Measurements from ENCODE around the gene FOXN3. TPM values are rescaled to one million over a fixed set of nuclear protein-coding genes. Genes with fewer than 3 reads are reported as not detected.

Gene FOXN3
- total RNA-seq, 1 donor from 2014 or later = 15.0 TPM

GRCh38 chr14:89409961-89410360 is 7.1 kb downstream of the FOXN3 start:
- DNase-seq (ENCODE audit: low read depth in 2 of 2) = no peak

DNA sequence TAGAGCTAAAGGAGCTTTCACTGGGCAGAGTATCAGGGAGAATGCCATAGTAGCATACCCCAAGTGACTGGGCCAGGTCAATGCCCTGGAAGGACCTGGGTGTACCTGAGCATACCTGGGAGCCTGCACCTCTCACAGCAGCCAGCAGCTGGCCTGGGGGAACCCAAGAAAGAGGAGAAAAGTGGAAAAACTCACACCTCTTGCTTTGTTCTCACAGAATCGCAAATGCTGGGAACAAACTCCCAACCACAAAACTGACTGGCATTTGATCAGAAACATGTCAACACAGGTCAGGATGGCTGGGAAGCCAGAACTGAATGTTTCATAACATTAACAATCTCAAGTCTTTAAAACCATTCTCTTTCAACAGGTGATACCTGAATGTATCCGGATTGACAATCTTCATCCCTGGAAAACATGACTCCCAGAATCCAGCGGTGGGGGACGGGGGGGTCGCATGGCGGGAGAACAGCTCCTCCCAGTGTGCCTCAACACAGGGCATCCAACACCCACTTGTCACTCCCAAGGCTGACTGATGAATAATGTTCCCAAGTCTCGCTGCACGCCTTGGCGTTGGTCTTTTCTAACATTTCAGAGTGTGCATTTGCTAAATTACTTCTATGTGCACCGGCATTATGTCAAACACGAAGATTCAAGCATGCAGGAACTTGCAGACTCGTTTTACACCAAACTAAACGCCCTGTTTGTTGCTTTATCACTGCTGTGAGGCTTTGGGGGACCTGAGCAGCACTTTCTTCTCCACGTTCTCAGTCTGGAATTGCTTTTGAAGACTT is 7.9 kb downstream of the FOXN3 start:
- no peak for DNase-seq (ENCODE audit: low read depth in 2 of 2)

DNA sequence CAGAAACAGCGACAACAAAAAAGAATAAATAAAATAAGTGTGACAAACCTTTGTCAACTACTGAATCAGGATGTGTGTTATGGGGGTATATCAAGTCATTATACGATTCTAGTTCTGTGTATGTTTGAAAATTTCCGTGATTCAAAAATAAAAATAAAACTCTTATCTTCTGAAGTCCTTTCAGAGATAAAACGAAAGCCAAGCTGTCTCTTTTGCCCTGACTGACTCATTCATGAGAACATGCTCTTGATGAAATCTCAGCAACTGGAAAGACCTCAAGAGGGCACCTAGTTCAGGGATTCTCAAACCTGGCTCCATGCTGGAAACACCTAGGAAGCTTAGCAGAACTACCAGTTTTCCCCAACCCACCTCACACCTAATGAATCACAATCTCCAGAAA is 9.2 kb downstream of the FOXN3 start:
- DNase-seq (ENCODE audit: low read depth in 2 of 2) = no peak

GRCh38 chr14:89406941-89407340 is 10.1 kb downstream of the FOXN3 start:
- DNase-seq (ENCODE audit: low read depth in 2 of 2) = peak in 1 of 2 donors; percentile 32

DNA sequence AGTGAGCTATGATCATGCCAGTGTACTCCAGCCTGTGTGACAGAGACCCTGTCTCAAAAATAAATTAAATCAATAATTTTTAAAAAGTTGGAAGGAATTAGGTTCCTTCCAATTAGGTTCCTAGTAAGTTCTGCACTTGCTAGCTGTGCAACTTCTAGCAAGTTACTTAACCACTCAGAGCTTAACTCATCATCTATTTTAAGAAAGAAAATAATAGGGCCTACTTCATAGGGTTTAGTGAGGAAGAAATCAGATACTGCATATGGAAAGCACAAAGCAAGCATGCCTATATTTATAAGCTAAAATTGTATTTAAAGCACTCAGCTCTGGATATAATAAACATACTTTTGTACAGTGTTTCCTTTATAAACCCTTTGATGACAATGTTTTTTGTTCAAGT is 10.7 kb downstream of the FOXN3 start:
- no peak for DNase-seq (ENCODE audit: low read depth in 2 of 2)

- no peak for DNase-seq (ENCODE audit: low read depth in 2 of 2)
Observed at GRCh38 chr14:89405712-89406111, 11.3 kb downstream of the FOXN3 start.

GRCh38 chr14:89402363-89402762 is 14.7 kb downstream of the FOXN3 start:
- DNase-seq (ENCODE audit: low read depth in 2 of 2) = no peak

GRCh38 chr14:89401761-89402160 is 15.3 kb downstream of the FOXN3 start:
- no peak for DNase-seq (ENCODE audit: low read depth in 2 of 2)

GRCh38 chr14:89401241-89401640 is 15.8 kb downstream of the FOXN3 start:
- DNase-seq (ENCODE audit: low read depth in 2 of 2) = no peak

DNA sequence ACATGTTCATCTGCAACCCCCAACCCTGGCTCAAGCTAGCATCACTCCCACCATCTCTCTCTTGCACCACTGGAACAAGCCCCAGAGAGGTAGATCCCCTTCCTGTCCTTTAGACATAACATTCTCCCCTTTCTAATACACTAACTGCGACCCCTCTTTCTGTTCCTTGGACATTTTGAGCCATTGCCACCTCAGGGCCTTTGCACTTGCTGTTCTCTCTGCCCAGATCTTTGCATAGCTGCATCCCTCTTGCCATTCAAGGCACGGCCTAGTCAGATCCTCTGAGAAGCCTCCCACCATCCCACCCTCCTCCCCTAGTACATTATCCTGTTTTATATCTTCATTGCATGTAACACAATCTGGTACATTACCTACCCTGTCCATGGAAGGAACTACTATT is 16.5 kb downstream of the FOXN3 start:
- DNase-seq (ENCODE audit: low read depth in 2 of 2) = no peak

GRCh38 chr14:89399594-89400068 is 17.4 kb downstream of the FOXN3 start:
- peak; percentile 80 to 86 for DNase-seq (ENCODE audit: low read depth in 2 of 2)

DNA sequence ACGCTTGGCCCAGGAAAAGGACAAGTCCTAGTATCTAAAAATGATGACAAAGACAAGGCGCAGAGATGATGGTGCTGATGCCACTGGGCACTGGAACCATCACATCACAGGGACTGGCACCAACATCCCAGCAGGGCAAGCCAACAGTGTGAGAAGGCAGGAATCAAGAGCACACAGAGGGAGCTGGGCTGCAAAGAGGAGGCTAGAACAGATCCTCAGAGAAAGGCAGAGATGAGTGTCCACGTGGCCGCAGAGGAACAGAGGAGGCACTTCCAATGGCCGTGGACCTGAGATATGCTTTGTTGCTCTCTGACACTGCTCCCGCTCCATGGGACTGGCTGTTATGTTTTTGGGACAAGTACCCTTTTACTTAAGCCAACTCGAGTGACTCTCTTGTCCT is 17.9 kb downstream of the FOXN3 start:
- no peak for DNase-seq (ENCODE audit: low read depth in 2 of 2)

- DNase-seq (ENCODE audit: low read depth in 2 of 2) = no peak
Observed at GRCh38 chr14:89397569-89398230, 19.3 kb downstream of the FOXN3 start.

DNA sequence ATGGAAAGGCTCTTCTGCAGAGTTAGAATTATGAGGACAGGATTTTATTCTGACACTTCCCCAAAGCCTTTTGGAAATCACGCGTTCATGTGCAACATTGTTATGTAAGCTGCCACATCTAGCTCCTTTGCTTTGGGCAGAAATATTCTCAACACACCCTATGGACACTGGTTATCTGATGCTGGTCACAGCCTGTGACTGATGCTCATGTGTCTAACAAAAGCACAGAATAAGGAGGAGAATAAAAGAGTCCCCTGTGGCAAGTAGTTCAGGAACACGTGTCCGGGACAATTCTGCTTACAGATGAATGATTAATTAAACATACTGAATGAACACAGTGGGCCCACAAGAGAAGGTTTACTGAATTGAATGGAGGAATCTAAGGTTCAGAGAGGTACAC is 22.1 kb downstream of the FOXN3 start:
- no peak for DNase-seq (ENCODE audit: low read depth in 2 of 2)

DNA sequence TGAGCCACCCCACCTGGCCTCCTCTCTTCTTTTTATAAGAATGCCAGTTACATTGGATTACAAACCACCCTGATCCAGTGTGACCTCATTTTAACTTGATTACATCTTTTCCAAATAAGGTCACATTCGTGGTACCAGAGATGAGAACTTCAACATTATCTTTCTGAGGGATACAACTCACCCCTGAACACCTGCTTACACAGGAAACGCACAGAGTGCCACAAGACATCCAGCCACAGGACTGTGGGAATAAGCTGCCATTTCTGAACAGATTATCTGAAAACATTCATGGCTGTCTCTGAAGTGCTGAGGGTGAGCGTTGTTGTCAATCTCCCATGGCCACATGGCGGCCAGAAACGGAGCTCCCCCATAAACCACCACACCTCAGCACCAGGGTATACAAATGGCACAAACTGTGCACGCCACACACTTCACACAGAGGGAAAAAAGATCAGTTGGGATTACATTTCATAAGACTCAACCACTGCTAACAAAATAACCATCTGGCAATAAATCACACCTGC is 23.7 kb downstream of the FOXN3 start:
- DNase-seq (ENCODE audit: low read depth in 2 of 2) = no peak

DNA sequence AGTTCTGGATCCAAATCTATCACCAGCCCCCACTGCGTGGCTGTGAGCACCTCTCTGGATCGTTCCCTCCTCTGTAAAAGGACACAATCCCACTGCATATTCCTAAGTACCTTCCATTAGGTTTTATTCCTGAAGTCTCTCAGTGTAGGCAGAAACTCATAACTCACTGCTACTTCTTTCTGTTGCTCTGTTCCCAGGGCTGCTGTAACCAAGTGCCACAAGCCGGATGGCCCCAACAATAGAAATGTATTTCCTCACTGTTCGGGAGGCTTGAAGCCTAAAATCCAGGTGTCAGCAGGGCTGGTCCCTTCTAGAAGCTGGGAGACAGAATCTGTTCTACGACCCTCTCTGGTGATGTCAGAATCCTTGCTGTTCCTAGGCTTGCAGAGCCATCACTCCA is 24.9 kb downstream of the FOXN3 start:
- no peak for DNase-seq (ENCODE audit: low read depth in 2 of 2)

GRCh38 chr14:89391556-89391955 is 25.5 kb downstream of the FOXN3 start:
- no peak for DNase-seq (ENCODE audit: low read depth in 2 of 2)

DNA sequence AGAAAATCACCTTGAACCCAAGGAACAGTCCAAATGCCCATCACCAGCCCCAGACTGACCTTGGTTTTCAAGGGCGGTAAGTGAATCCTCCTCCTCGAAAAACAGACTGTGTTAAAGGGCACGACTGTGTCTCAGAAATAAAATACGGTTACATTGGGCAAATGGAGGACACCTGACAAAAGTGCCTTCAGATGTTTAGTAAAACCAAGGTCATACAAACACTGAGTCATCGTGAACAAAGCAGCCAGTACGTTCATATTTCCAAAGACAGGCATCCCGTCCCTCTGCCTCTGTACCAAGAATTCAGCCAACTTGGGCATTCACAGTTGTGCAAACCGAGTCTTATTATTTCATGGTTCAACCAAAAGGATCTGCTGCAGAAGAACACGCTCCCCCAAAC is 25.9 kb downstream of the FOXN3 start:
- no peak for DNase-seq (ENCODE audit: low read depth in 2 of 2)

- DNase-seq (ENCODE audit: low read depth in 2 of 2) = no peak
Observed at GRCh38 chr14:89388853-89389252, 28.2 kb downstream of the FOXN3 start.

GRCh38 chr14:89387922-89388685 is 28.9 kb downstream of the FOXN3 start:
- DNase-seq (ENCODE audit: low read depth in 2 of 2) = no peak

- DNase-seq (ENCODE audit: low read depth in 2 of 2) = peak in 1 of 2 donors; percentile 58
Observed at GRCh38 chr14:89386212-89386886, 30.7 kb downstream of the FOXN3 start.
